ENCODE data around the gene EP400.

GRCh38 chr12:132118876-132119275 lies 169.1 kb downstream of the EP400 start:
- TF ChIP-seq, protein P1, sequence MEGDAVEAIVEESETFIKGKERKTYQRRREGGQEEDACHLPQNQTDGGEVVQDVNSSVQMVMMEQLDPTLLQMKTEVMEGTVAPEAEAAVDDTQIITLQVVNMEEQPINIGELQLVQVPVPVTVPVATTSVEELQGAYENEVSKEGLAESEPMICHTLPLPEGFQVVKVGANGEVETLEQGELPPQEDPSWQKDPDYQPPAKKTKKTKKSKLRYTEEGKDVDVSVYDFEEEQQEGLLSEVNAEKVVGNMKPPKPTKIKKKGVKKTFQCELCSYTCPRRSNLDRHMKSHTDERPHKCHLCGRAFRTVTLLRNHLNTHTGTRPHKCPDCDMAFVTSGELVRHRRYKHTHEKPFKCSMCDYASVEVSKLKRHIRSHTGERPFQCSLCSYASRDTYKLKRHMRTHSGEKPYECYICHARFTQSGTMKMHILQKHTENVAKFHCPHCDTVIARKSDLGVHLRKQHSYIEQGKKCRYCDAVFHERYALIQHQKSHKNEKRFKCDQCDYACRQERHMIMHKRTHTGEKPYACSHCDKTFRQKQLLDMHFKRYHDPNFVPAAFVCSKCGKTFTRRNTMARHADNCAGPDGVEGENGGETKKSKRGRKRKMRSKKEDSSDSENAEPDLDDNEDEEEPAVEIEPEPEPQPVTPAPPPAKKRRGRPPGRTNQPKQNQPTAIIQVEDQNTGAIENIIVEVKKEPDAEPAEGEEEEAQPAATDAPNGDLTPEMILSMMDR (IDR thresholded peaks at IDR 0.05; ENCODE audit: low read depth, low read length), result no peak
- TF ChIP-seq EZH2phosphoT487 (IDR thresholded peaks at IDR 0.05; ENCODE audit: low read depth), result no peak

All from OCI-LY3 (cell line).